ENCODE results near the gene SDCBP2.
A peak's percentile ranks its signal among the peaks of the same experiment; 100 is the strongest.

Gene SDCBP2

GRCh38 chr20:1323830-1324597, 4.9 kb downstream of the SDCBP2 start:
- TF ChIP-seq RARB (CRISPR knock-in tag; IDR thresholded peaks at IDR 0.05) (no peak), CSRNP3 (CRISPR knock-in tag; IDR thresholded peaks at IDR 0.05) (no peak), CSDC2 (CRISPR knock-in tag; IDR thresholded peaks at IDR 0.05) (no peak), ZNF565 (CRISPR knock-in tag; conservative IDR thresholded peaks at IDR 0.05; ENCODE audit: low read depth) (no peak), ARNTL (CRISPR knock-in tag; IDR thresholded peaks at IDR 0.05; ENCODE audit: borderline replicate concordance, low read depth) (no peak), ZC3H10 (CRISPR knock-in tag; IDR thresholded peaks at IDR 0.05) (no peak), ZFP3 (CRISPR knock-in tag; IDR thresholded peaks at IDR 0.05) (no peak), ZNF8 (CRISPR knock-in tag; IDR thresholded peaks at IDR 0.05) (no peak), PPARA (CRISPR knock-in tag; IDR thresholded peaks at IDR 0.05; ENCODE audit: borderline replicate concordance) (no peak), CREB5 (CRISPR knock-in tag; IDR thresholded peaks at IDR 0.05; ENCODE audit: low read depth) (no peak), TSHZ2 (CRISPR knock-in tag; IDR thresholded peaks at IDR 0.05) (no peak), TCF4 (CRISPR knock-in tag; IDR thresholded peaks at IDR 0.05; ENCODE audit: borderline replicate concordance) (no peak), PATZ1 (CRISPR knock-in tag; IDR thresholded peaks at IDR 0.05; ENCODE audit: borderline replicate concordance) (no peak), OSR1 (CRISPR knock-in tag; IDR thresholded peaks at IDR 0.05) (no peak), ISL1 (CRISPR knock-in tag; IDR thresholded peaks at IDR 0.05) (no peak), GLIS3 (CRISPR knock-in tag; IDR thresholded peaks at IDR 0.05) (no peak), ZNF70 (CRISPR knock-in tag; IDR thresholded peaks at IDR 0.05) (no peak), BACH2 (CRISPR knock-in tag; IDR thresholded peaks at IDR 0.05; ENCODE audit: borderline replicate concordance) (no peak)

GRCh38 chr20:1323256-1323655, 5.7 kb downstream of the SDCBP2 start:
- ATAC-seq, result peak; percentile 3; the same call in 2 of the 3 replicates
- TF ChIP-seq TCF4 (CRISPR knock-in tag; IDR thresholded peaks at IDR 0.05; ENCODE audit: borderline replicate concordance), result no peak
- no peak for TF ChIP-seq ISL1 (CRISPR knock-in tag; IDR thresholded peaks at IDR 0.05)
- TF ChIP-seq SNAI2 (CRISPR knock-in tag; IDR thresholded peaks at IDR 0.05), result no peak
- no peak for TF ChIP-seq PPARA (CRISPR knock-in tag; IDR thresholded peaks at IDR 0.05; ENCODE audit: borderline replicate concordance)
- no peak for TF ChIP-seq TSHZ2 (CRISPR knock-in tag; IDR thresholded peaks at IDR 0.05)
- no peak for TF ChIP-seq ZNF70 (CRISPR knock-in tag; IDR thresholded peaks at IDR 0.05)
- TF ChIP-seq CSRNP3 (CRISPR knock-in tag; IDR thresholded peaks at IDR 0.05), result no peak
- TF ChIP-seq PATZ1 (CRISPR knock-in tag; IDR thresholded peaks at IDR 0.05; ENCODE audit: borderline replicate concordance), result no peak
- no peak for TF ChIP-seq BACH2 (CRISPR knock-in tag; IDR thresholded peaks at IDR 0.05; ENCODE audit: borderline replicate concordance)
- TF ChIP-seq TOX (CRISPR knock-in tag; IDR thresholded peaks at IDR 0.05; ENCODE audit: borderline replicate concordance), result no peak
- TF ChIP-seq ZC3H10 (CRISPR knock-in tag; IDR thresholded peaks at IDR 0.05), result no peak
- TF ChIP-seq ZFP3 (CRISPR knock-in tag; IDR thresholded peaks at IDR 0.05), result no peak
- no peak for TF ChIP-seq CSDC2 (CRISPR knock-in tag; IDR thresholded peaks at IDR 0.05)
- TF ChIP-seq ESRRG (CRISPR knock-in tag; IDR thresholded peaks at IDR 0.05), result no peak
- TF ChIP-seq ARNTL (CRISPR knock-in tag; IDR thresholded peaks at IDR 0.05; ENCODE audit: borderline replicate concordance, low read depth), result no peak
- TF ChIP-seq GLIS3 (CRISPR knock-in tag; IDR thresholded peaks at IDR 0.05), result no peak
- no peak for TF ChIP-seq POU6F1 (CRISPR knock-in tag; IDR thresholded peaks at IDR 0.05; ENCODE audit: borderline replicate concordance, low read depth)

More at GRCh38 chr20:1323830-1324597, 4.9 kb downstream of the SDCBP2 start:
- ATAC-seq, result no peak
